ENCODE measurements around the gene MAN2B2.
A peak's percentile ranks its signal among the peaks of the same experiment; 100 is the strongest.
"Not testable (repeated sequence)": the region's sequence is repeated elsewhere in the genome, so short reads cannot be mapped to it uniquely, and the experiment has no call there.

Gene MAN2B2

DNA sequence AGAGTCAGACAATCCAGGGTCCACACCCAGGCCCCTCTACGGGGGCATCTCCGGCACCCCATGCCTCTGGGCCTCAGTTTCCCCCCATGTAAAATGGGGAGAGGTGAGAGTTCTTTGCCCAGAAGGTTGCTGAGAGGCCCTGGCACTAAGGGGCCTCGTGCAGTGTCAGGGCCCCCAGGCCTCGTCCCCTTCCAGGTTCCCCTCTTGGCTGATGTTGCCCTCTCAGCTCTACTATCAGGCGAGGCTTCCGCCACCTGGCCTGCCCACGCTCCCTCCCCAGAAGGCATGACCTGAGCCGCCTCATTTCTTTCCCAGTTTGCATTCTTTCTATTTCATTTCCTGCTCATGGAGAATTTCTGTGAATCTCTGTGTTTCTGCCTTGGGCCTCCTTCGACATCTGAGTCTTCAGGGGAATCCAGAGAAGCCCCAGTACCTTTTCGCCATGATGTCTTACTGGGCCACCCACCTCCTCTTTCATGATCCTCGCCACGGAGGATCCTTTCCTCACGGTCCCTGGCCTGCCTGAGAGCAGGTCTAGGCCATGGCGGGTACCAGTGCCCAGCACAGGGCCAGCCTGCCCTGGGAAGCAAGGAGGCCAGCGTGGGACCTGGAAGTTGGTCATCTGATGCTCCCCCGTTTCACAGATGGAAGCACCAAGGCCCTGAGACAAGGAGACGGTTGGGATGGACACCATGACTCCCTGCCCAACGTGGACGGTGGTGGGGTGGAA is 43.6 kb downstream of the MAN2B2 start:
- DNase-seq, result no peak

DNA sequence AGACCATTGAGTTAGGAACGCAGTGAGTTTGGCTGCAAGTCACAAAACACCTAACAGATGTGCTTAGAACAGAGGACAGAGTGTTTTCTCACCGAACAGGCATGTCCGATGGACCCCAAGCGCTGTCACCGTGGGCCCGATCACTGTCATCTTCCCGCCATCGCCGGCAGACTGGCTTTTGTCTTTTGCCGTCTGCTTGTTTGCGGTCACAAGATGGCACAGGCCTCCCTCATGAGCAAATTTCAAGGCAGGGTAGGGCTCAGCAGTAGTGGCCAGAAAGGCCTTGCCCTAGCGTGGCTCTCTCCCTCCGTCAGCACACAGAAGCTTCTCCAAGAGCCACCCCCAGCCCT is 44.1 kb downstream of the MAN2B2 start:
- DNase-seq, result no peak

DNA sequence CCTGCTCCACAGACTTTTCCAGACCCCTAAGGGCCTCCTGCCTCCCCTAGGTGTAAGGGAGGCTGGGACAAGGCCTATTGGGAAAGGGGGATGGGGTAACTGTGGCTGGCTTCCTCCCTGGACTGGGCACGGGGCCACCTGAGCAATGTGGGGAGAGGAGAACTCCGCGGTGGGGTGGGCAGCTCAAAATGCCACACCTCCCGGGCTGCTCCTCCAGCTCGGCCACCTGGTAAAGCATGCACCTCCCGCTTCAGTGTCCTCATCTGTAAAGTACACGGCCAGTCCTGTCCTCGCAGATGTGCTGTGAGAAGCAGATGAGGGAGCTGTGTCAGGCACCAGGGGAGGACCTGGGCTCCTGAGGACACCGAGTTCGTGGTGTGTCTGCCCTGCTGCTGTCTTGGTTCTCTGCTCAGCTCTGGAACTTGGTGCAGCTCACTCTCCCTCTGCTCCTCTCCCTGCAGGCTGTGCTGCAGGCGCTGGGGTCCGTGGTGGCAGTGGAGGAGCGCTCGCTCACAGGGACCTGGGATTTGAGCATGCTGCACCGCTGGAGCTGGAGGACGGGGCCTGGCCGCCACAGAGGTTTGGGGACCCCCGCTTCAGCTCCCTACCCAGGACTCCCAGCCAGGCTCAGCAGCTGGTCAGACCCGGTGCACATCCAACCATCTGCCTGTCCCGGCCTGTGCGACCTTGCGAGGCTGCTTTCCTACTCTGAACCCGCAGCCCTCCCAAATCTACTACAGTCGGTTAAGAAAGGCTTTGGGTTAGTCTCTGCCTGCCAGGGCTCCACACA is 44.7 kb downstream of the MAN2B2 start:
- no peak for DNase-seq

DNA sequence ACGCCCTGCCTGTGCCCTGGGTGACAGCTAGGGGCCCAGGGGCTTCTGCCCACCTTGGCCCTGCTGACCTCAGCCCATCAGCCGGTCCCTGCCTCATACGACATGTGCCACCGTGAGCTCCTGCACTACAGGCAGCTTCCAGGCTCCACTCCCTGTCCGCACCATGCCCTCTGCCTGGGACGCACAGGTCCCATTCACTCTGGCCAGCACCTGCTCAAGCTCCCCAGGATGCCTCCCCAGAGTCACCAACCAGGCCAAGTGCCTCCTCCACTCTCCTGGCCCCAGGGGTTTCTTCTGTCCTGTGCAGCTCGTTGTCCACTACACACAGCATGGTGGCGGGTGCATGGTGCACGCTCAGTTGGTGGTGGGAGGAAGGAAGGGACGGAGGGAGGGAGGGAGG is 45.3 kb downstream of the MAN2B2 start:
- DNase-seq, result no peak

DNA sequence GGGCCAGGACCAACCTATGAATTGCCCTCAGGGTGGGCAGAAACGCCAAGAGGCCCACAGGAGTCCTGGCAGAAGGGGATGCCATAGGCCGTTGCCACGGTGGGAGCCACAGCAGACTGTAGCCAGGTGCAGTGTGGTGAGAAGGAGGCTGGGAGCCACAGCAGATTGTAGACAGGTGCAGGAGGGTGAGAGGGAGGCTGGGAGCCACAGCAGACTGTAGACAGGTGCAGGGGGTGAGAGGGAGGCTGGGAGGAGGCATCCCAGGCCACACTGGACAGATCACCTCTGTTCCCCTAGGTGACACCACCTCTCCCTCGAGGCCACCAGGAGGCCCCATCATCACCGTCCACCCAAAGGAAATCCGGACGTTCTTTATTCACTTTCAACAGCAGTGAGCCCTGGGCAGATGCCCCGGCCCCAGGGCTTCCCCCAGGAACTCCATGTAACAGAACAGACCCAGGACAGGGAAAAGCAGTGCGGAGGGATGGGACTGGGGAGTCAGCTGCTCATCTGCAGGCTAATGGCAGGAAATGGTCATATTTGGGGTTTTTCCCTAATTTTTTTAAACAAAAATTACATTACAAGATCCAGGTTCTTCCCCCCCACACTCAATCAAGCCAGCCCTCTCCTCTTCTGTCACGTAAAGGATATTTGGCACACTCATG is 46.0 kb downstream of the MAN2B2 start:
- no peak for DNase-seq

DNA sequence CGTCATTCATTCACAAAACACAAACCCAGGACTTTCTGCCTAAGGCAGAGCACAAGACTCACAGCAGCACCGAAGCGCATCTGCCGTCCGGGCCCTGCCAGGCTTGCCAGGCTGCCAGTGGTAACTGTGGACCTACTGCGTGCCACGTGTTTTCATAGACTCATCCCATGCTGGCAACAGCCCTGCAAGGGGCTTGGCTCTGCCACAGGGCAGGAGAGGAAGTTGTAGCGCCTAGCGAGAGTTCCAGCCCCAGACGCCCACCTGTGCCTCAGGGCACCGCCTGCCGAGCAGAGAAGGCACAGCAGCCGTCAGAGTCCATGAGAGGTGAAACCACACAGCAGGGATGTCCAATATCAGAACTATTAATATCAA is 46.6 kb downstream of the MAN2B2 start:
- no peak for DNase-seq

DNA sequence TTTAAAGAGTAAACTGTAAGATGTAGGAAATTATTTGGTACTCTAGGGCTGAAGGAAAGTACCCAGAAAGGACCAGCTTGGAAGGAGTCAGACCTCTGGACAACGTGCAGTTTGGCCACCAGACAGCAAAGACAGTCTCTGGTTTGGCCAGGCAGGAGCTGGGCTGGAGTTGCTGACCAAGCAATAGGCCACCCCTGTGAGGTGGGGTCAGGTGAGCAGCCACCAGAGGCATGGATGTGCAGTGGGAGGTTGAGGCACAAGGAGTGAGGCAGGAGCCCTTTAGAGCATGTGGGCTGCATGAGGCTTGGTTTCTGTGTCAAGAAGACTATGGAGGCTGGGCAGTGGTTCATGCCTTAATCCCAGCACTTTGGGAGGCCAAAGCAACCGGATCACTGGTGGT is 47.8 kb downstream of the MAN2B2 start:
- no peak for DNase-seq

DNA sequence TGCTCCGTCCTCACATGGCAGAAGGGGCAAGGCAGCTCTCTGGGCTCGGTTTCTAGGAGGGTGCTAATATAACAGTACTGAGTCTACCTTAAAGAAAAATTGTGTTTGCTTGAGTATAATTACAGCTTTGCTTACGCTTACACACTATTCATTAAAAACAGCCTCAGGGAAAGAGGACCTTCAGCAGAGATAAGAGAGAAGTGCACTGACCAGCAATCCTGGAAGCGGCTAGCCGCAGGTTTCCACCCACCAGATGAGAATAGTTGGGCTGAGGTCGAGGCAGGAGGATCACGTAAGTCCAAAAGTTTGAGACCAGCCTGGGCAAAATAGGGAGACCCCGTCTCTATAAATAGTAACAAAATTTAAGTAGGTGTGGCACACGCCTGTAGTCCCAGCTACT is 50.3 kb downstream of the MAN2B2 start:
- DNase-seq, result no peak

DNA sequence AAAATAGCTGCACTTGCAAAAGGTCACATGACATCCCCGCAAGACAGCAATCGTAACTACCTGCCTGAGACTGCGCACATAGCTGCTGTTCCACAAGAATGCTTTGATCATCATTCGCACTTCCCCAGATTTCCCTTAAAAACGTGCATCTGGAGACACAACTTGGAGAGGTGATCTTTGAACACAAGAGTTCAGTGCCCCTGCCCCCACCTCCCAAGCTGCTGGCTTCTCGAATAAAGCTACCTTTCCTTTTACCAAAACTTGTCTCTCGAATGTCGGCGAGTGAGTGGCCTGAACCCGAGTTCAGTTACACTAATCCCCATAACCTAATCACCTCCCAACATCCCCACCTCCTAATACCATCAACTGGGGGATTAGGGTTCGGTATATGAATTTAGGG is 51.1 kb downstream of the MAN2B2 start:
- no peak for DNase-seq

DNA sequence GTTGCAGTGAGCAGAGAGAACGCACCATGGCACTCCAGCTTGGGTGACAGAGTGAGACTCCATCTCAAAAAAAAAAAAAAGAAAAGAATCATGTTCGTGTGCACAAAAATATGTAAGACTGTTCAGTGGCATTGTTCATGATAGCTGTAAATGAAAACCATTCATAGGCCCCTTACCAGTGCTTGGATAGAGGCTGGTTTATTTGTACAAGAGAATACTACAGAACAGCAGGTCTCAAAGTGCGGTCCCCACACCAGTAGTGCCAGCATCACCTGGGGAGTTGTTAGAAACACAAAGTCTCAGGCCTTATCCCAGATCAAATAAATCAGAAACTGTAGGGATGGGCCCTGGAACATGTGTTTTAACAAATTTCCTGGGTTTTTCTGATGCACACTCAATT is 52.8 kb downstream of the MAN2B2 start:
- no peak for DNase-seq

DNA sequence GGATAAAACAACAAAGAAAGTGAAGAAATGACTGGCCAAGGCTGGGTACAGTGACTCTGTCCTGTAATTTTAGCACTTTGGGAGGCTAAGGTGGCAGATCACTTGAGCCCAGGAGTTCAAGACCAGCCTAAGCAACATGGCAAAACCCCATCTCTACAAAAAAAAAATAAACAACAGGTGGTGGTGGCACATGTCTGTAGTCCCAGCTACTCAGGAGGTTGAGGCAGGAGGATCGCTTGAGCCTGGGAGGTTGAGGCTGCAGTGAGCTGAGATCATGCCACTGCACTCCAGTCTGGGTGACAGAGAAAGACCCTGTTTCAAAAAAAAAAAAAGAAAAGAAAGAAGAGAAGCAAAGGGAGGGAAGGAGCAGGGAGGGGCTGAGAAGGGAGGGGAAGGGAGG is 53.5 kb downstream of the MAN2B2 start:
- not testable (repeated sequence) for DNase-seq

DNA sequence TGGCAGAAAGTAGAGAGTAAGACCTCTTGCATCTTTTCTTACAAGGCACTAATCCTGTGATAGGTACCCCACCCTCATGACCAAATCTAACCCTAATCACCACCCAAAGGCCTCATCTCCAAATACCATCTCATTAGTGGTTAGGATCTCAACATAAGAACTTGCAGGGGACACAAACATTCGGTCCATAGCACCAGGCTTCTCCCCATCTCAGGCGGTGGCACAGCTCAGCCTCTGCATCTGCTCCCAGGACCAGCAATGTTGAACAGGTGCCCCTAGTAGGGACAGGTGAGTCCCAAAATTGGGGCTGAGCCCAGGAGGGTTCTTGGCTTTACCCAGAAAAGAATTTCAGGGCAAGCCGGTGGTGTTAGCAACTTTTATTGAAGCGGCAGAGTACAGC is 57.1 kb downstream of the MAN2B2 start:
- no peak for DNase-seq

DNA sequence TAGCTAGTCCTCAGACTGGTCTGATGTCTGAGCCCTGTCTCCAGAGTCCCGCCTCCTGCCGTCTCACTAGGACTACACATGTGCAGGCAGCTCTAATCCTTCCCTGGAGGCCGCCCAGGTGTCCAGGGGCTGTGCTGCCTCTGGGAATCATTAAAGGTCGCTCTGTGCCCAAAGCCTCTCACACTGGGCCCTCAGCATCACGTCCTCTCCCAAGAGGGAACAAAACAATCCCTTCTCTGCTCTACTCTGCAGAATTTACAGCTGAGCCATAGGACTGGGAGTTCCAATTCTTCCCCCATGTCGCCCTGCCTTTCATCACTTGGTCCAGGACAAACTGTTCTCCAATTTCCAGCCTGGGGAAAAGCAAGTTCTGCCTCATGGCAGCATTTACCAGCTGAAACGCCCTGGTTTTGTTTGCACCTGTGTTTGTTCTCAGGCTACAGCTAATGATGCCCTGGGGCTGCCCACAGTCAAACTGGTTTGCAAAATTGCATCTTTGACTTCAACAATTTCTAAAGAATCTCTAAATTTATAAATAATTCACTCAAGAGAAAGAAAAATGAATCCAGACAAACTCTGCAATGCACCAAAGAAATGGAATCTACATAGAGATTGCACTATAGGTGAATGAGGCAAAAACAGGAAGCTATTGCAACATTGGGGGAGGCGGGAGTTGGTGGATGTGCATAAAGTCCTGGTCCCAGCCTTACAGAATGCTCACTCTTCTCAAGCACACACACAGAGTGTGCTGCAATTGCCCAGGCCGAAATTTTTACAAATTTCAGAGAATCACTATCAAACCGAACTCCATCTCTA is 58.3 kb downstream of the MAN2B2 start:
- DNase-seq, result peak; percentile 75

DNA sequence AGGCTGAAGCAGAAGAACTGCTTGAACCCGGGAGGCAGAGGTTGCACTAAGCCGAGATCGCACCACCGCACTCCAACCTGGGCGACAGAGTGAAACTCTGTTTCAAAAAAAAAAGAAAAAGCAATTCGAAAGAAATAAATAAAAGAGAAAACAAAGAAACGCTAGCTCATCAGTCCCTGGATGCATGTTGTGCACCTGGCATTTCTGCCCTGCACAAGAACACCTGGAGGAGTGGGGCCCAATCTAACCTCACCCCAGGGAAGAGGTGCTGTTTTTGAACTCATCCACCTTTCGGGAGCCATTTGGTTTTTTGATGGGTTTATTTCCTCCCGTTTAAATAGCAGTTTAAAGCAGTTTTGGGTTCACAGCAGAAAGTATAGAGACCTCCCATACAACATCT is 59.8 kb downstream of the MAN2B2 start:
- no peak for DNase-seq

DNA sequence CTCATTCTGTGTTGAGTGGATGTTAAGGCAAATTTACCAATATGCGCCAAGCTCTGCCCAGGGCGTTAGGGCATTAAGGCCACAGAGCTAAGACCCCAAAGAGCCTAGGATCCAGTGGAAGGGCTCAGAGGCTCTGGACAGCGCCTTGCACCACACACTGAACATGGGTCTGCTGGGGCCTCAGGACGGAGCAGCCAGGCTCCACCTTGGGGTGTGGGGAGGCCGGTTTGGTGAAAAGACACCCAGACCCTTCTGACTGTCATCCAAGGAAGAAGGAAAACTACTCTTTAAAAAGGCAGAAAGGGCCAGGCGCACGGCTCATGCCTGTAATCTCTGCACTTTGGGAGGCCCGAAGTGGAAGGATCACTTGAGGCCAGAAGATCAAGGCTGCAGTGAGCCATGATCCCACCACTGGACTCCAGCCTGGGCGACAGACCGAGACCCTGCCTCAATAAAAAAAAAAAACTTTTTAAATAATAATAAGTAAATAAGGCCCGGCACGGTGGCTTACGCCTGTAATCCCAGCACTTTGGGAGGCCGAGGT is 64.2 kb downstream of the MAN2B2 start:
- no peak for DNase-seq

DNA sequence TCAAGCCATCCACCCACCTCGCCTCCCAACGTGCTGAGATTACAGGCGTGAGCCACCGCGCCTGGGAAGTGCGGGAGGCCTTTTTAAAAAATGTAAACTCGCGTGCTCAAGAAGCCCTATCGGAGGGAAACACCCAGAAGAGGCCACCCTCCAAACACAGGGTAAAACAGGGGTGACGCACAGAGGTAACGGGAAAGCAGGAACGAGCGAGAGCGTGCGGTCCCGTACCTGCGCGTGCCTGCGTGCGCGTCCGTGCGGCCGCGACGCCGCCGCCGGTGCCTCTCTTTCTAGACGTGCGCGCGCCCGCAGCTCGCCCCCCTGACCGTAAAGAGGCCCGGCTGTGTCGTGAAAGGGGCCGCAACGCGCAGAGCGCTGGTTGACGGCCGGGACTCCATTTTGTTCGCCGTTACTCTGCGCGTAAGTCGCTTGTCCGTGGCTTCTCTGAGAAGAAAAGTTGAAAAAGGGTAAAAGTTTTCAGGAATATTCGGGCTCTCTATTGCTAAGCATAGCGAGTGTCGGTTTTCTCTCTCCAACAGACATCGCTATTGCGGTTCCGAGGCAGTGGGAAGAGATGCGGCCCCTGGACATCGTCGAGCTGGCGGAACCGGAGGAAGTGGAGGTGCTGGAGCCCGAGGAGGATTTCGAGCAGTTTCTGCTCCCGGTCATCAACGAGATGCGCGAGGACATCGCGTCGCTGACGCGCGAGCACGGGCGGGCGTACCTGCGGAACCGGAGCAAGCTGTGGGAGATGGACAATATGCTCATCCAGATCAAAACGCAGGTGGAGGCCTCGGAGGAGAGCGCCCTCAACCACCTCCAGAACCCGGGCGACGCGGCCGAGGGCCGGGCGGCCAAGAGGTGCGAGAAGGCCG is 65.5 kb downstream of the MAN2B2 start, which contains the start of gene MRFAP1:
Gene MRFAP1, plus strand, starts transcription at position 394 of the 872 bp plus-strand sequence. Its CDS starts 178 bp downstream, at position 572.
- peak; percentile 89 for DNase-seq

DNA sequence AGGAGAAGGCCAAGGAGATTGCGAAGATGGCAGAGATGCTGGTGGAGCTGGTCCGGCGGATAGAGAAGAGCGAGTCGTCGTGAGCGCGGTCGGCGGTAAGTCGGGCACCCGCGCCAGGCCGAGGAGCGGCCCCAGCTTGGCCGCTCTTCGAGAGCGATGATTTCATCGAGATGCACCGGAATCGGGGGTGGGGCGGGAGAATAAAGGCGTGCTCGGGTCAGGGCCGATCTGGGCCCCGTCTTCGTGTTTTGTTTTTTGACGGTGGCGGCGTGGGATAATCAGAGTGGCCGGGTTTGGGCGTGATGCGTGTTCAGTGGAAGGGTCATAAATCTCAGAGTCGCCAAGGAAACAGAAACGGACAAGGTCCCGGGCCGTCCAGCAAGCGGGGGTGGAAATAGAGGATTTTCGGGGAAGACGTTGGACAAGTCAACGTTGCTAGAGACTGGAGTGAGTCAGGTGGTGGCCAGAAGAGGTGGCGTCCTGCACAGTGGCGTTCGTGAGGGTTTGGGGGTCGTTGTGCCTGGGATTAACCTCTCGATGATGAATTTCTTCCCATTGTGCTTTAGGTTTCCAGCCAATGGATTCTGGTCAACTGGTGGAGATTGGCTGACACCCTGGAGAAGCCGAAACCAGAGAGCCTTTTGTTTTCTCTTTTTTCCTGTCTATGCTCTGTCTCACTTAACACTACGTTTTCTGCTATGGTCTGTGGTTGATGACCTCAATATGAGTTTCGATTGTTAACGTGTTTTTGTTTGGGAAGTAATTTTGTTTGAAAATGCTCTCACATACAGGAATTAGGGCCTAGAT is 66.4 kb downstream of the MAN2B2 start:
- DNase-seq, result peak; percentile 13

DNA sequence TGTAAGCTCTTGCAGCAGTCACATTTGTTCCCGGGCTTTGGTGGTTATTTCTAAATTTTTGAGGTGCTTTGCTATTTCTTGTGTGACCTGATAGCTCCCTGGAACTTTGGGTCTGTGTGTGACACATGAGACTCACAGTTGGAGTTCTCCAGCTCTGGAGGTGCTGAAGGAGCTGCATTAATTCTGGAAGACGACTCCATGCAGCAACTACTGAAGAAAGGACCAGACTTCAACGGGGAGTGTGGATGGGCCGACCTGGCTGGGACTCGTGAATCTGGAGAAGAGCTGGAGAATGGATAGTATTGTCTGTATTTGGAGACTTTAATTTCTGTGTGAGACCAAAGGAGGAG is 67.0 kb downstream of the MAN2B2 start:
- no peak for DNase-seq

DNA sequence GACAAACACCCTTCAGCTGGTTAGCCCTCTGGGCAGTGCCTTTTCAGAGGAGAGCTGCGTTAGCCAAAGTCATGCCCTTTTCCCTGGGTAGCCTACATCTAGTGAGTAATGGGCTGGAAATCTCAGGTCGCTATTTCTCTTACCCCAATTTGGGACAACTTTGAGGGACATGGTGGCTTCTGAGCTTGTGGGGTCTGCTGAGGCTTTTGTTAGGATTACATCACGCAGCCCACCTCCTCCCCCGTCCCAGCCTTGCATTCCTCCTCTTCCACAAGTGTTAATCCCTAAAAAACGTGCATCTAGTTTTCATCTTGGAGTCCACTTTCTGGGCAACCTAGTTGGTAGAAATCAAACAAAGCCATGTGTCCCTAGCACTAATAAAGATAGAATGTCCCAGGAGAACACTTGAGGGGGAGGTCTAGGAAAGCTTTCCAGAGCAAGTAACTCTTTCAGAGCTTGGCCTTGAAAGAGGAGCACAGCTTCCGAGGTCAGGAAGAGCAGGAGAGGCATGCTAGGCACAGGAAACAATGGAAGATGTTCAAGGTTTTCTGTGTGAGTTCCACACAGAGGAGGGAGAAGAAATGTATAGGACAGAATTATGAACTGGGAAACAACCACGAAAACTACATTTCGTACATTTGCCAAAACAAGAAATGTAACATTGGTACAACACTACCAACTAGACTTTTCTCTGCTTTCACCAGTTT is 68.3 kb downstream of the MAN2B2 start:
- DNase-seq, result no peak

DNA sequence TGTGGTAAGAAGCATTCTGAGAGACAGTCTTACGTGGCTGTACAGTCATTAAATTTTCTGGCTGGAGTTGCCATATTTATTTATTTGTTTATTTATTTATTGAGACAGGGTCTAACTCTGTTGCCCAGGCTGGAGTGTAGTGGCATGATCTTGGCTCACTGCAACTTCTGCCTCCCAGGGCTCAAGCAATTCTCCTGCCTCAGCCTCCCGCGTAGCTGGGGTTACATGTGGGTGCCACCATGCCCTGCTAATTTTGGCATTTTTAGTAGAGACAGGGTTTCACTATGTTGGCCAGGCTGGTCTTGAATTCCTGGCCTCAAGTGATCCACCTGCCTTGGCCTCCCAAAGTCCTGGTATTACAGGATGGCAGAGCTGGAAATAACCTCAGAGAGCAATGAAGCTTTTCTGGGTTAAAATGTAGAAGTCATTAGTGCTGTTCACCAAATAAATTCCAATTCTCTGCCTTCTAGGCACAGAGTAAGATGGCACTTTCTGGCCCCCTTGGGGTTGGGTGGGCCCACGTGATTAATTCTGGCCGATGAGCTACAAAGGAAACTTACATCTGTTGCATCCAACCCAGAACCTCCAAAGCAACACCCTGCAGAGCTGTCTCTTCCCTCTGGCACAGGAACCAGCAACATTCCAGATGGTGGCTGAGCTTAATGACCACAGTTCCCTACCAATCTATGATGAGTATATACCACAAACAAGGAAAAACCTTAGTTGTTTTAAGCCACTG is 70.0 kb downstream of the MAN2B2 start:
- no peak for DNase-seq

Data from NCI-H526 treated with DMSO at 0.1 percent for 48 hours (cell line).